HG02885 (cell line): ENCODE data around the gene BACE2.

Experiments used
- ATAC-seq: cut with Tn5 transposase; IDR thresholded peaks from one replicate; pipeline ENCODE4 v1.9.1; 2021; ENCODE audit warnings: mild to moderate bottlenecking; ENCODE audit not compliant: unreplicated experiment, poor library complexity

The BACE2 gene

DNA sequence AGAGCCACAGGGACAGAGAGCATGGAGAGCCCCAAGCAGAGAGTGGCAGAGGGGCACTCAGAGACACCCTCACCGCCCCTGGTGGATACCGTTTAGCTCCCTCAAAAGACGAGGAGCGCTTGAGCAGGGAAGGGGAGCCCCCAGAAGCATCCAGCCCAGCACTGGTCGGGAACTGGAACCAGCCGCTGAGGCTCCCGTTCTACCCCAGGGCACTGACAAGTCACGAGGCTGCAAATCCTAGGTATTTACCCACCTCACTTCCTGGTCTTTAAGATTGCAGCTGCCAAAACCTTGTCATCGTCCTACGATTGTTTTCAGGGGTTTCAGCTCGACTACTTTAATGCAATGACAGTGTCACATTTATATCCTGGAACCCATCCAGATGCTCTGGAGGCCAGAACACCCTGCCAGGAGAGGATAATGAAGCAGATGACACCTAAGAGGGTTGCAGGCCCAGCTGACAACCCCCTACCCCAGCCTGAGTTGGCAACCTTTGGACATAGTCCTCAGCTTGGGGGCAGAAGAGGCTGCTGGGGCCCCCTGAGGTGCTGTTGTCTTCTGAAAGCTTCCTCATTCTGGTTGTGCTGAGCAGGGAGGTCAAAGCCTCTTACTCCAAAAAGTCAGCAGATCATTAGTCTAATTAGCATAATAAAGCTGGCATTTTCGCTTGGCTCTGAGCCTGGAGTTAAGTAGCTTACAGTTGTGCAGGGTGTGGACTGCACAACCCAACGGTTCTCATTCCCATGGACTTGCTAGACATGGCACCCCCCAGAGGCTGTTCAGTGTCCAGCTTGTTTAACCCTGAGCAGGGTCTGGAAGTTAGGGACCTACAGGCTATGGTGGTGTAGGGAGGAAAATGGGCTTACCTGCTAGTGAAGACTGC lies 20.6 kb upstream of the BACE2 start:
- ATAC-seq, result no peak

DNA sequence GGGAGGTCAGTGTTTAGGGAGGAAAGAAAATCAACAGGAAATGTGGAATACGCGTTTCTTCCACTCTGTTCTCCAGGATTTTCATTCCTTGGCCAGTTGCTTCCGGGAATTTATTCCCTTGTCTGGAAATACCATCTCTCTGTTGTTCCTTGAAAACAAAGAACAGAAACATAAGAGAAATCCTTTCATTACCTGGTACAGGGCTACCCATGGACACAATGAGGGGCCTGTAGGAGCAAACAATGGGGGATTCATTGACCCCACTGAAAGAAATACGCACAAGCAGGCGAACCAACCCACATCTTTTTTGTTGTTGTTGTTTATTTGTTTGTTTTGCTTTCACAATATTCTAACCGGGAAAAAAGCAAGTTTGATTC lies 20.0 kb upstream of the BACE2 start:
- no peak for ATAC-seq

DNA sequence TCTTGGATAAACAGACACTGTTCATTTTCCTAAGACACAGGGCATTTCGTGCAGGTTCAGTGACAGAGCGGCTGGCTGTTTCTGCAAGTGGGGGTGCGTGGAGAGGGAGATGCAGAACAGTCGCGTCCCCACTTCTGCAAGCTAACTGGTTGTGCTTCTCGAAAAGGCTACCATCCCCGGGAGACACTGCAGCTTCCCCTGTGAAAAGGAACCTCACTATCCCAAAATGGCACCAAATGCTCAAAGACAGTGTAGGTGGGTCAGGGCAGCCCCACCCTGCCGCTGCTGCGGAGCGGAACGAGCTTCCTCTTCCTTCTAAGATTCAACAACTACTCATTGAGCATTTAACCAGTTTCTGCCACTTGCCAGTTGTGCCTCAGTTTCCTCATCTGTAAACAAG lies 19.2 kb upstream of the BACE2 start:
- no peak for ATAC-seq

DNA sequence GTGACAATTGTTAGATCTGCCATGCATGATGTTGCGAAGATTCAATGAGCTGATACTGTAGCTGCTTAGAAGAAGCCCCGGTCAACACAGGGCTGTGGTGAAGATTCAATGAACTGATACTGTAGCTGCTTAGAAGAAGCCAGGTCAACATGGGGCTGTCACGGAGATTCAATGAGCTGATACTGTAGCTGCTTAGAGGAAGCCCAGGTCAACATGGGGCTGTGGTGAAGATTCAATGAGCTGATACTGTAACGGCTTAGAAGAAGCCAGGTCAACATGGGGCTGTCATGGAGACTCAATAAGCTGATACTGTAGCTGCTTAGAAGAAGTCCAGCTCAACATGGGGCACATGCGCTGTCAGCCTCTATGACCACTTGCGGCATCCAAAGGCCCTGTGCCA lies 18.8 kb upstream of the BACE2 start:
- no peak for ATAC-seq

DNA sequence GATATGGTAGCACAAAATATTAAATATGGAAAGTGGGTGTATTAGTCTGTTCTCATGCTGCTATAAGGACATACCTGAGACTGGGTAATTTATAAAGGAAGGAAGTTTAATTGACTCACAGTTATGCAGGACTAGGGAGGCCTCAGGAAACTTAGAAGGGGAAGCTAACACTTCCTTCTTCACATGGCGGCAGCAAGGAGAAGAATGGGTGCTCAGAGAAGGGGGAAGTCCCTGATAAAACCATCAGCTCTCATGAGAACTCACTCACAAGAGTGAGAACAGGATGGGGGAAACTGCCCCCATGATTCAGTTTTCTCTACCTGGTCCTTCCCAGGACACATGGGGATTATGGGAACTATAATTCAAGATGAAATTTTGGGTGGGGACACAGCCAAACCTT lies 15.8 kb upstream of the BACE2 start:
- ATAC-seq, result no peak

DNA sequence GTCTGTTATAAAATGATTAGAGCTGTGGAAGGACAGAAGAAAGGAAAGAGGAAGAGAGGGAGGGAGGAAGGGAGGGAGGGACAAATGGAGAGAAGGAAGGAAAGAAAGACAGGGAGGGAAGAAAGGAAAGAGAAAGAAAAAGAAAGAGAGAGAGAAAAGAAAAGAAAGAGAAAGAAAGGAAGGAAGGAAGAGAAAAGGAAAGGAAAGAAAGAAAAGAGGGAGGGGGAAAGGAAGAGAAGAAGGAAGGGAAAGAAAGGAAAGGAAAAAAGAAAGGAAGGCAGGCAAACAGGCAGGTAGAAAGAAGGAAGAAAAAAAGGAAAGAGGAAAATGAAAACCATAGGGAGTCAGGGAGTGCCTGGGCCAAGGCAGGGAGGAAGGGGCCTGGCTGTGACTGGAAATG lies 14.5 kb upstream of the BACE2 start:
- no peak for ATAC-seq

DNA sequence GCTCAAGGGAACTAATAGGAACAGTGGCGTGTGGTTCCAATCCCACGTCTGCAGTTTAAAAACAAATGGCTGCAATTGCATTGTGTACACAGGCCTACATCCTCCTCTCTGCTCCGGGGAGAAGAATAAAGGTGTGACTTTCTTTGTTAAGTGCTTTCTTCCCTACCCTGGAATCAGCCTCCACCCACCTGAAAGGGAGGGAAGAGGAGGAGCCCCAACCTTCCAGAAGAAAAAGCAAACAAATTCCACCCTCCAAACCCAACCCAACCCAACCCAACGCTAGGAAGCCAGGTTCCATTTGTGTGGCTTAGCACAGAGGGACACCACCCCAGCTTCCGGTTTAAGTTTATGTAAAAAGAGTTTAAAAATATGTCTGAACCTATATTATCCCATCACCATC lies 11.8 kb upstream of the BACE2 start:
- ATAC-seq, result no peak

DNA sequence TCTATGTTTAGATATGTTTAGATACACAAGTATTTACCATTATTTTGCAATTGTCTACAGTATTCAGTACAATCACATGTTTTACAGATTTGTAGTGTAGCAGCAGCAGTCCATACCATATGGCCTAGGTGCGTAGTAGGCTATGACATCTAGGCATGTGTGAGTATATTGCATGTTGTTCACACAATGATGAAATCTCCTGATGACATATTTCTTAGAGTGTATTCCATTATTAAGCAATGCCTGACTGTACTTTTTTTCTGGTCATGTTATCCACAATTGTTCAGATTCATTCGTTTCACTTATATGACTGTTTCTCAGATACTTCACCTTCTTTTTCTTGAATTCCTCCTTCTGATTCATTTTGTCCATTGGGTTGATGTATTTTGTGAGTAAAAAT lies 9.9 kb upstream of the BACE2 start:
- no peak for ATAC-seq

DNA sequence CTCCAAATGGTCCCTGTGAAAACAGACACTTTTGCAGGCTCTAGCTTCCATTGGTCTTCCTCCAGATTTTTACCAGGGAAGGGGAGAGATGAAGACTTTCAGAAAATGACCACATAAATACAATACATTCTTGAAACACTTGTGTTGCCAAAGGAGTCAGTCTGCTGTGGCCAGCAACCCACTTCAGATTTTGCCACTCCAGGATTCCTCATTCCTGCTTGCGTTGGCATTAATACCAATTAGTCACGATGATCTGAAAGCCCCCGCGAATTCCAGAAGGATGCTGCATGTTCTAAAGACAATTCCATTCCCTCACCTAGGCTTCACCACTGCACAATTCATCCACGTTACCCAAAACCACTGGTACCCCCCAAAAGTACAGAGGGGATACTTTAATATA lies 7.9 kb upstream of the BACE2 start:
- ATAC-seq, result no peak

DNA sequence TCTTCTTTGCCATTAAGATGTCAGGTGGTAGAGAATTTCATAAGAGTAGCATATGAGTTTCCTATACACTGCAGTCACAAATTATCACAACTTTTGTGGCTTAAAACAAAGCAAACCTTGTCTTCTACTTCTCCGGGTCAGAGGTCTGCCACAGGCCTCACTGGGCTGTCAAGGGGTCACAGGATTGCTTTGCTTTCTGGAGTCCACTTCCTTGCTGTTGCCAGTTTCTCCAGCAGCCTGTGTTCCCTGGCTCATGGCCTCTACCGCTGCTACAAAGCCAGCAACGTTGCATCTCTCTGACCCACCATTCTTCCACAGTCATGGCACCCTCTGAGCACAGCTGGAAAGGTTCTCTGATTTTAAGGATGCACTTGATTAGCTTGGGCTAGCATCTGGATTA lies 6.5 kb upstream of the BACE2 start:
- ATAC-seq, result no peak

DNA sequence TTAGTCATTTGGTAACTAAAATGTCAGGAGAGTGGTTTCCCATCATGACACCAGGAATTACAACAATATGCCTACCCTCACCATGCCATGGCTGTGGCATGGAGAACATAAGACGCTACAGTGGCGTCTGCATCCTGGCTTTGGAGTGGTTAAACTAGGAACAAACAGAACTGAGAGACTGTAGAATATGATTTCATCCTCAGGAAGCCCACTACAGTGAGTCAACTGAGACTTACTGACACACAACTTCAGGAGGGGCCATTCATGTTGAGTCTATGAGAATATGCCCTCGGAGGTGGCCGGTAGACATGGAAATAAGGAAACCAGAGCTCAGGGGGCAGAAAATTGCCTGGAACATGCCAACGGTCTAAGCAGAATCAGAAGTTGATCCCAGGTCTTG lies 5.9 kb upstream of the BACE2 start:
- no peak for ATAC-seq

DNA sequence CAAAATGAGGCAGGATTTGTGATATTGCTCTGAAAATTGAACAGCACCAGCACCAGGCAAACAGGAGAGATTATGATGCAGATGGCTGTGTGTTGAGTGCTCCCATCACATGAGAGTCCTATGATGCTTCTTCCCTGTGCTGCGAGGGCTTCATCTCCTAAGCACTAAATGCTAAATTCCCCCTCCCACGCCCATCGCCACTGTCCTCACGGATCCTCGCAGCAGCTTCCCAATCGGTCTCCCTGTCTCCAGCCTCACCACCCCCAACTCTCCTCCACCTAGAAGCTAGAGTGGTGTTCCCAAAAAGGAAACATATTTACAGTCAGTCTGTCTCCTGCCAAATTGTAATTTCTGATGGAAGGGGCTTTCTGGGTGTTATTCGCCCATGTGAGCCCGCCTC lies 4.9 kb upstream of the BACE2 start:
- no peak for ATAC-seq

DNA sequence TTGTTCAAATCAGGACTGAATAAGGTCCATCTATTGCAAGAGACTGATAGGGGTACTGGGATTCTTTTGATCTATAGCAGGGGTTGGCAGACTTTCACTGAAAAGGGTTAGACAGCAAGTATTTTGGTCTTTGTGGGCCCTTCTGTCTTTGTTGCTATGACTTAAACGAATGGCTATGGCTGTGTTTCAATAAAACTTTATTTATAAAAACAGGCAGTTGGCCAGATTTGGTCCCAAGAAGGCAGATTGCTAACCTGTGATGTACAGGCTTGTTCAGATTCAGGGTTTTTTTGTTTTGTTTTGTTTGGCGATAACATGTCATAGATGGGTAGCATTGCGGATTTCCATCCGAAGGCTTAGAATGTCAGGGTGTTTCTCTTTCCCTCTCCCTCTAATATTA lies 3.9 kb upstream of the BACE2 start:
- ATAC-seq, result no peak

DNA sequence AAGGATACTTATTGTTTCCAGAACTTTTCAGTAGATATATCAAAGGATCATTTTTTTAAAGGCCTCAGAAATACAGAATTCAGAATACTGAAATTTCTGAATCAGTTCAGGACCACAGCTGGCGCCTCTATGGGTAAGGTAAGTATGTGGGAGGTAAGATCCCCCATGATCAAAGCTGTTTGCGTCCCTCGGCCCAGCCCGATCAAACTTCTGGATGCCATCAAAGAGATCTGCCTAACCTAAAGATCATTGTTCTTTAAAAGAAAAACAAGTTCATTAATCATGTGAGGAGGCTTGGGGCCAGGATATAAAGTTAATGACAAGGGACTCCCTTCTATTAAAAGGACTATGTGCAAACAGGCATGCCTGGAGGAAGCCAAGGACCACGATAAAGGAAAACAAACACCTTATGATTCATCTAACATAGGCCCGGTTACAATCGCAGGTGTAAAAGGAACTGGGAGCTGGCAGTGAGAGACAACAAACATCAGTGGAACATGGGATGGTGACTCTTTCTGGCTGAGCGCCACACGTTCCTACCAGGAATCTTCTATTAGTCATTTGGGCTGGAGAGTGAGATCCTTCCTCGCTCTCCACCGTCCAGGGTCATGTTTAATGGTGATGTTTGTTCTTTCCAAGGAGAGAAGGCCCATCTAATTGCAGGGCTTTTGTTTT lies 2.8 kb upstream of the BACE2 start:
- no peak for ATAC-seq

DNA sequence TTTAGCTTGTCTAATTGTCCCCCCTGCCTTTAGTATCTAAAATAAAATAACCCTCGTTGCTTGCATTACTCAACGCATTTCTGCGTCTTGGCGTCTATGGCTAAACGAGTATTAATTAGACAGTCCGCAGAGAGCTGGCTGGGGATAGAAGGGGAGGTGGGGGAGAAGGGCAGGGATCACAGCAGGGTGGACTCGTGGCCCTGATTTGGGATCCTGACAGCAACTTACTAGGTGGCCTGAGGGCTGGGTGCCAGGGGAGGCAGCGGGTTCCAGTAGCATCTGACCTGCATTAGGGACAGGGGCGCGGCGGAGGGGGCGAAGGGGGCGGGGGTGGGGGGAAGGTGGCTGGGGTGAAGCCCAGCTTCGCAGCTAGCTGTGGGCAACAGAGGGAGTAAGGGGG lies 1.1 kb upstream of the BACE2 start:
- ATAC-seq, result no peak

DNA sequence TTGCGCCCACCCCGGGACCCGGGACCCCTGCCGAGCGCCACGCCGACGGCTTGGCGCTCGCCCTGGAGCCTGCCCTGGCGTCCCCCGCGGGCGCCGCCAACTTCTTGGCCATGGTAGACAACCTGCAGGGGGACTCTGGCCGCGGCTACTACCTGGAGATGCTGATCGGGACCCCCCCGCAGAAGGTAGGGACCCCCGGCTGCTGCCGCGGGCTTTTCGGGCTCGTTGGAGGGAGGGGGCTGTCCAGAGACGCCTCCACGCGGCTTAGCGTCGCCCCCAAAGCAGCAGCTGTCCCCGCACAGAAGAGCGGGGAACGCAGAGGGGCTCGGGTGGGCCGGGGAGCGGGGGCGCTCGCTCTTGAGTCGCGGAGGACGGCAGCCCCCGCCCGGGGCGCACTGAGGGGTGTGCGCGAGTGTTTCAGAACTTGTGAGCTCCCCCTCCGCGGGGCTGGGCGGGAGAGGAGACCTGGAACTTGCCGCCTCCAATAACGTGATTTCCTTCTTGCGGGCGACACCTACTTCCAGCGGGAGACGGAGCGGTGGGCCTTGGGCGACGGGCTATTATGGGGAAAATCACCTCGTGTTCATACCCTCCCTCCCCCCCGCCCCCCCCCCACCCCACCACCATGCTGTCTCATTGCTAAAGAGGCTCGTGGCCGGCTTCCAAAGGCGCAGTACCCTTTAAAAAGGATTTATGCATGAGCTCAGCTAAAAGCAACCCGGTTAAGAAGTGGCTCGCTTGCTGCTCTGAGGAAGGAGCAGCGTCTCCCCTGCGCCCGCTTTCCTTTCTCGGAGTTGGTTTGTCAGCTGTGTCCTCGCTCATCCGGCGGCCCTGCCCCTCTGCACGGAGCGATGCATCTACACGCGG lies 664 bp downstream of the BACE2 start:
- ATAC-seq, result peak; percentile 2

DNA sequence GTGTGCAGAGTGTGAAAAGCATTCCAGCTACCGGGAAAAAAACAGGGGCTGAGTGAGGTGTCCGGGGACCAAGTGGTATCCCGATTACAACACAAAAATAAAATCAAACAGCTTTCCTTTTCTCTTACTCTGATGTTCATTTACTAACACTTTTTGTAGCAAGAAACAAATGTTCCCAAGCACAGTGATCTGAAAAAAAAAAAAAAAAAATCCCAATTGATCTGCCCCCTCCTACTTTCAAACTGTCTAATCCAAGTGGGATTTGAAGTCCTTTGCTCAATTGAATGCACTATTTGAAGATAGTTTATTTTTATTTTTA lies 1.3 kb downstream of the BACE2 start:
- ATAC-seq, result no peak

DNA sequence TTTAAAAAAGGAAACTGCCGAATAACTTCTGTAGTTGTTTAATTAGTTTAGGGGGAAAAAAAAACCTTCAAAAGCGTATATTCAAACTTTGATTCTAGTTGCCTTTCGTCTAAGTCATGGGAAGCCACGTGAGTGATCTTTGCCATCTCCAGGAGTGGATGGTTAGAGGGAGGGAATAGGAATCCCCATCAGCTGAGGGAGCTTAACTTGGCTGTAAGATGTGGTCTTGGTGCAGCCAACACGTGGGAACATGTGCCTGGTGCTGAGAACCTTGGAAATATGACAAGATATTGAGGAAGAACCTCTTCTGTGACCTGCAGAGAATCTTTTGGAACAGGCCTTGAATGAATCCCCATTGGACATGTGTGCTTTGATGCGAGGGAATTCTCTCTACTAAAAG lies 1.7 kb downstream of the BACE2 start:
- no peak for ATAC-seq

DNA sequence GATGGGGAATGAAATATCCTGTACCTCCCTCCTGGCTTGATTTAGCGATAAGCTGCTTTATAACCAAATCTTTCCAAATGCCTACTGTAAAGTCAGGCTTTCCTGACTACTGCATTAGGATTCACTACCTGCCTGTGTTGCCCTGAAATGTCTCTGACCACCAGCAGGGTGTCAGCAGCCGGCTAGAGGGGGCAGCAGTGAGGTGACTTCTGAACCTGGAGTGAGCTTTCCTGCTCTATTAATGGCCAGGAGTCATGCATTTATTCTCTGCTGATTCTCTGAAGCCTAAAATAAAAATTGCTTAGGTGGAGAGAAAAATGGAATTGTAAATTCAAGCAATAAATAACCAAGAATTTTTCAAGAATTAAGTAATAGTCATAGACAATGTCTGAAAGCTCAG lies 2.5 kb downstream of the BACE2 start:
- ATAC-seq, result peak; percentile 48

DNA sequence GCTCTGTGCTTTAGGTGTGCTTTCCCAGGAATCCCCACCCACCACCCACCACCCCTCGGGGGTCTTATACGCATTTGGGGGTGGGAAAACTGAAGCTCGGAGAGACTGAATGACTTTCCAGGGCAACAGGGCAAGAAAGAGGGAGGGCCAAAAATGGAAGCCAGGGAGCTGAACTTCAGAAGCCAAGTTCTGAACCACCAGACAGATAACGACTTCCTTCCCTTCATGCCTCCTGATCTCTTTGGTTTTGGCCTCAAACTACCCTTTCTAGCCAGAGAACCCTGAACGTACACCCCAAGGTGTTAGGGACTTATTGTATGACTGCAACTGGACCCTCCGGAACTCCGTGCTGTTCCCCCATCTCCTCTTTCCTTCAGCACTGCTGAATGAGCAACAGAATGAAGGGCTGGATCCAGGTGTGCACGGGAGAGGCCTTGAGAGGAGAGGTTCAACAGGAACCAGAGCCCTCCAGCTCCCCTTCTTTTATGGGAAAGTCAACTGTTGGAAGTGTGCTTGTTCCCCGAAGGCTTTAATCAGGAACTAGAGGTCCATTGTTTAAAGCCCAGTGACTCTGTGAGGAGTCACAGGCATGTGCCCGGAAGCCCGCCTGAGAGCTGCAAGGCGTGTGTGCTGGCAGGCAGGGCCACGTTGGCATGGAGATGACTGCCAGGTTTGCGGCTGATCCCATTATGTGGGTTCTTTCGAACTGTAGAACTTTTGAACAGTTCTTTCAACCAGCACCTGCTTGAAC lies 3.1 kb downstream of the BACE2 start:
- ATAC-seq, result no peak

DNA sequence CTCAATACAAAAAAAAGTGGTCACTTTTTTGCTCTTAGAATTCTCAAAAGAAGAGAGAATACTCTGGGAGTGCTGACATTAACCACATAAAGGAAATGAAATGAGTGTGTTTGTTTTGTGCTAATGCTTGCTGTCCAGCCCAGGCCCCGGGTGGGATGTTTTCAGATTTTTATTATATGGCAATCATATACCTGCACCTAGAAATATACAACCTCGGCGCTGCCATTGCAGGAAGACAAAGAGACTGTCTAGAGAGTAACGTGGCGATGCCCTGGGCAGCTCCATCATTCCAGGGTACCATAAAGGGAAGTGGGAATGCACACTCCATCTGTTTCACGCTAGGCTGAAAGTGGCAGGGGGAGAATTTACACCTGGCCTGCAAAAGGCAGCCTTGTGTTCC lies 7.1 kb downstream of the BACE2 start:
- no peak for ATAC-seq
